Hindlimb muscle (tissue), 1 donor: ENCODE measurements around the gene MLXIP. TPM values are rescaled to one million over a fixed set of nuclear protein-coding genes. Genes with fewer than 3 reads are reported as not detected.
"Not testable (repeated sequence)": the region's sequence is repeated elsewhere in the genome, so short reads cannot be mapped to it uniquely, and the experiment has no call there.

Experiments used
- DNase-seq: peaks from one replicate; pipeline ENCODE4 v3.0.0-alpha.2; 2013
- polyA plus RNA-seq: library from polyadenylated mRNA; unstranded; fragments of 120-200 nt; gene quantifications from one replicate; pipeline ENCODE4 v1.2.1, GENCODE V29; 2013; ENCODE audit not compliant: insufficient read length

MLXIP gene
- polyA plus RNA-seq, 1 donor: 36.7 TPM

GRCh38 chr12:122150127-122150681 lies 71.6 kb downstream of the MLXIP start:
- DNase-seq: no peak

- DNase-seq: no peak
These were observed 74.2 kb downstream of the MLXIP start for GRCh38 chr12:122152754-122153153.

- no peak for DNase-seq
These were observed 77.1 kb downstream of the MLXIP start for GRCh38 chr12:122155705-122156104.

- DNase-seq: no peak
These were observed 80.2 kb downstream of the MLXIP start for GRCh38 chr12:122158700-122159285.

- no peak for DNase-seq
These were observed 81.3 kb downstream of the MLXIP start for GRCh38 chr12:122159882-122160281.

- DNase-seq: no peak
These were observed 82.2 kb downstream of the MLXIP start for GRCh38 chr12:122160761-122161160.

- no peak for DNase-seq
These were observed 83.1 kb downstream of the MLXIP start for GRCh38 chr12:122161682-122162081.

GRCh38 chr12:122162976-122163375 lies 84.4 kb downstream of the MLXIP start:
- DNase-seq: no peak

GRCh38 chr12:122166422-122167349 lies 88.1 kb downstream of the MLXIP start:
- no peak for DNase-seq

GRCh38 chr12:122167356-122167925 lies 88.9 kb downstream of the MLXIP start:
- no peak for DNase-seq

GRCh38 chr12:122168492-122168891 lies 89.9 kb downstream of the MLXIP start:
- no peak for DNase-seq

GRCh38 chr12:122171399-122171798 lies 92.8 kb downstream of the MLXIP start:
- DNase-seq: no peak

- DNase-seq: no peak
These were observed 93.8 kb downstream of the MLXIP start for GRCh38 chr12:122172262-122172939.

- no peak for DNase-seq
These were observed 95.7 kb downstream of the MLXIP start, which contains the start of gene IL31 for GRCh38 chr12:122174155-122174845. Gene IL31, minus strand, starts transcription at chr12:122174221. Its CDS starts 49 bp downstream, at chr12:122174172.

GRCh38 chr12:122176473-122176872 lies 97.9 kb downstream of the MLXIP start:
- DNase-seq: not testable (repeated sequence)

- peak; percentile 28 for DNase-seq
These were observed 104.5 kb downstream of the MLXIP start, which contains the start of gene LRRC43 for GRCh38 chr12:122182887-122183587. Gene LRRC43, plus strand, starts transcription at chr12:122183123. Its CDS starts 22 bp downstream, at chr12:122183145.

- no peak for DNase-seq
These were observed 105.0 kb downstream of the MLXIP start for GRCh38 chr12:122183588-122183940.

- no peak for DNase-seq
These were observed 106.0 kb downstream of the MLXIP start for GRCh38 chr12:122184517-122184916.

- DNase-seq: no peak
These were observed 106.5 kb downstream of the MLXIP start for GRCh38 chr12:122185079-122185478.

- DNase-seq: no peak
These were observed 107.0 kb downstream of the MLXIP start for GRCh38 chr12:122185494-122186082.

GRCh38 chr12:122187466-122187865 lies 108.9 kb downstream of the MLXIP start:
- no peak for DNase-seq
